GM12878 (cell line): ENCODE results near the gene SLC6A7. TPM values are rescaled to one million over a fixed set of nuclear protein-coding genes. Genes with fewer than 3 reads are reported as not detected.

Source experiments
- ATAC-seq: fragments of 200-7000 bp; cut with Tn5 transposase; 3 replicates; pipeline ENCODE4 v1.9.1; 2020; ENCODE audit warnings: mild to moderate bottlenecking, moderate library complexity
- BruUV-seq: library from RNA; stranded (reverse); fragments of 400-500 nt; replicated peaks from 2 replicates; lab custom pipeline; 2021; lab: Mats Ljungman, UMichigan
- CTCF ChIA-PET: fragments of 300-600 bp; sonication (Branson Sonifier 250); formaldehyde crosslinking; extraction: SDS; loops from one replicate; lab custom pipeline; 2021; ENCODE audit warnings: inconsistent platforms; lab: Yijun Ruan, JAX
- POLR2A ChIA-PET: fragments of 350-600 bp; formaldehyde crosslinking; extraction: SDS; loops from one replicate; lab custom pipeline; 2021; ENCODE audit warnings: inconsistent platforms; lab: Charles Lee
- RAD21 ChIA-PET: fragments of 300-600 bp; sonication (Branson Sonifier 250); formaldehyde crosslinking; loops from one replicate; lab custom pipeline; 2023; ENCODE audit warnings: antibody characterized with exemption; ENCODE audit not compliant: unreplicated experiment; lab: Charles Lee
- SMC1A ChIA-PET: fragments of 300-600 bp; sonication (Branson Sonifier 250); formaldehyde crosslinking; loops from one replicate; lab custom pipeline; 2023; ENCODE audit not compliant: unreplicated experiment, uncharacterized antibody; lab: Charles Lee
- DNase-seq: peaks from one replicate; pipeline ENCODE4 v3.0.0-alpha.2; 2011; ENCODE audit warnings: low read depth, low spot score
- FAIRE-seq: peaks from 3 replicates; lab custom pipeline; 2011; peaks lifted over from hg19 to GRCh38; lab: Jason Lieb, UNC
- H2AFZ ChIP-seq: 2 replicates; pipeline ENCODE4 v1.6.0; 2011; ENCODE audit warnings: low read depth, low read length, control low read depth; ENCODE audit not compliant: control insufficient read depth
- H3K27ac ChIP-seq: 2 replicates; pipeline ENCODE4 v1.5.1; 2011; ENCODE audit warnings: control low read depth; ENCODE audit not compliant: control insufficient read depth, insufficient read depth
- H3K27me3 ChIP-seq, 2 experiments: replicated peaks in 1 of 2; 2 replicates each; pipeline versions ENCODE4 v1.6.0 to v1.6.1; 2011; ENCODE audit warnings: low read length in 1 of 2; ENCODE audit not compliant: control insufficient read depth in 2 of 2, insufficient read depth in 2 of 2
- H3K36me3 ChIP-seq, 2 experiments: 2 replicates each; pipeline ENCODE4 v1.5.1; 2011; ENCODE audit warnings: low read length in 1 of 2; ENCODE audit not compliant: control insufficient read depth in 2 of 2, insufficient read depth in 2 of 2
- H3K4me1 ChIP-seq: 2 replicates; pipeline ENCODE4 v1.6.1; 2011; ENCODE audit warnings: mild to moderate bottlenecking, low read length, moderate library complexity, mixed read lengths; ENCODE audit not compliant: control insufficient read depth, insufficient read depth
- H3K4me2 ChIP-seq: 2 replicates; pipeline ENCODE4 v1.6.0; 2011; ENCODE audit warnings: control low read depth; ENCODE audit not compliant: control insufficient read depth, insufficient read depth
- H3K4me3 ChIP-seq: fragments of 200-600 bp; sonication (generic); 2 replicates; pipeline ENCODE4 v1.5.1; 2016
- H3K79me2 ChIP-seq: 2 replicates; pipeline ENCODE4 v1.6.0; 2011; ENCODE audit warnings: low read length; ENCODE audit not compliant: control insufficient read depth, insufficient read depth
- H3K9ac ChIP-seq: 2 replicates; pipeline ENCODE4 v1.8.0; 2011; ENCODE audit warnings: low read length, control low read depth, mixed read lengths; ENCODE audit not compliant: control insufficient read depth, insufficient read depth
- H3K9me3 ChIP-seq: replicated peaks from 3 replicates; pipeline ENCODE4 v1.5.1; 2011; ENCODE audit warnings: mild to moderate bottlenecking, low read length; ENCODE audit not compliant: control insufficient read depth, insufficient read depth
- H4K20me1 ChIP-seq: 2 replicates; pipeline ENCODE4 v1.6.0; 2011; ENCODE audit not compliant: control insufficient read depth, insufficient read depth
- BCLAF1 ChIP-seq: fragments of 450-650 bp; IDR thresholded peaks from 2 replicates; pipeline ENCODE4 v1.6.1; 2017; ENCODE audit warnings: antibody characterized with exemption, mild to moderate bottlenecking, moderate library complexity
- BHLHE40 ChIP-seq, 2 experiments: fragments of 450-650 bp in 1 of 2; IDR thresholded peaks; 2 replicates each; pipeline ENCODE4 v1.6.1; 2011 to 2017; ENCODE audit warnings: low read depth in 2 of 2, borderline replicate concordance in 1 of 2, improper control_type of control experiment in 1 of 2, low read length in 1 of 2, mild to moderate bottlenecking in 1 of 2
- CBFB ChIP-seq: IDR thresholded peaks from 2 replicates; pipeline ENCODE4 v1.6.1; 2016; ENCODE audit warnings: antibody characterized with exemption, low read depth
- IKZF1 ChIP-seq: fragments of 450-650 bp; conservative IDR thresholded peaks from 2 replicates; pipeline ENCODE4 v1.6.1; 2017; ENCODE audit warnings: antibody characterized with exemption, mild to moderate bottlenecking
- IKZF2 ChIP-seq, 2 experiments: fragments of 450-650 bp; IDR thresholded peaks; 2 replicates each; pipeline ENCODE4 v1.6.1; 2017; ENCODE audit warnings: mild to moderate bottlenecking in 2 of 2, moderate library complexity in 2 of 2
- MLLT1 ChIP-seq: fragments of 450-650 bp; IDR thresholded peaks from 2 replicates; pipeline ENCODE4 v1.6.1; 2016; ENCODE audit warnings: mild to moderate bottlenecking
- MTA3 ChIP-seq: IDR thresholded peaks from 2 replicates; pipeline ENCODE4 v1.6.1; 2012; ENCODE audit warnings: low read length, inconsistent platforms, borderline replicate concordance
- NBN ChIP-seq: fragments of 450-650 bp; IDR thresholded peaks from 2 replicates; pipeline ENCODE4 v1.6.1; 2016
- NFYB ChIP-seq: IDR thresholded peaks from 2 replicates; pipeline ENCODE4 v1.6.1; 2011; ENCODE audit warnings: low read depth, mild to moderate bottlenecking, low read length, improper control_type of control experiment, moderate library complexity; ENCODE audit not compliant: insufficient read depth
- SMAD1 ChIP-seq: fragments of 450-650 bp; IDR thresholded peaks from 2 replicates; pipeline ENCODE4 v1.6.1; 2018; ENCODE audit warnings: mild to moderate bottlenecking, low read depth; ENCODE audit not compliant: partially characterized antibody
- SMAD5 ChIP-seq: IDR thresholded peaks from 2 replicates; pipeline ENCODE4 v1.6.1; 2016; ENCODE audit warnings: antibody characterized with exemption, low read depth
- SMARCA5 ChIP-seq: fragments of 450-650 bp; IDR thresholded peaks from 2 replicates; pipeline ENCODE4 v1.6.1; 2017; ENCODE audit warnings: mild to moderate bottlenecking
- STAT1 ChIP-seq: fragments of 450-650 bp; conservative IDR thresholded peaks from 2 replicates; pipeline ENCODE4 v1.6.1; 2014; ENCODE audit warnings: antibody characterized with exemption, mild to moderate bottlenecking
- TCF3 ChIP-seq: IDR thresholded peaks from 2 replicates; pipeline ENCODE4 v1.6.1; 2012; ENCODE audit warnings: low read depth, mild to moderate bottlenecking, low read length, borderline replicate concordance; ENCODE audit not compliant: insufficient read depth
- YBX1 ChIP-seq: fragments of 450-650 bp; IDR thresholded peaks from 2 replicates; pipeline ENCODE4 v1.6.1; 2016; ENCODE audit warnings: antibody characterized with exemption
- ZNF592 ChIP-seq: fragments of 450-650 bp; IDR thresholded peaks from 2 replicates; pipeline ENCODE4 v1.6.1; 2017; ENCODE audit warnings: mild to moderate bottlenecking, moderate library complexity
- whole genome bisulfite sequencing: methylation state at CpG from one replicate; pipeline ENCODE4 v1.1.6; 2016; ENCODE audit warnings: low lambda C conversion rate; ENCODE audit not compliant: insufficient replicate concordance, insufficient coverage; ENCODE audit errors: missing lambda C conversion rate; 5-methylcytosine and 5-hydroxymethylcytosine counted together
- in situ Hi-C: fragments of 300-500 bp; cut with MboI; formaldehyde crosslinking; loops from 9 replicates; pipeline ENCODE4 v1.14.3; 2018; ENCODE audit warnings: mixed read lengths
- intact Hi-C: fragments of 100-400 bp; cut with micrococcal nuclease; formaldehyde crosslinking; loops from one replicate; pipeline ENCODE4 v1.14.2; 2022; ENCODE audit not compliant: unreplicated experiment
- polyA plus RNA-seq, 11 experiments: library from polyadenylated mRNA; depleted of rRNA in 4 of 11; unstranded in 6 of 11; stranded (reverse) in 5 of 11; fragments of >200 nt; fragmentation: Nextera tagmentation in 4 of 11; fragmentation: Illumina TruSeq in 1 of 11; extraction: Ambion mirVana in 4 of 11; extraction: Trizol in 1 of 11; gene quantifications; 1 replicate in 1 of 11; 2 replicates in 10 of 11; pipeline versions ENCODE4 v1.2.1 to v1.2.3, GENCODE V29; 2011 to 2016; ENCODE audit warnings: inconsistent platforms in 2 of 11, missing spikeins in 2 of 11, low read depth in 1 of 11
- total RNA-seq, 4 experiments: library from RNA; depleted of rRNA in 3 of 4; stranded (reverse); fragments of >200 nt in 3 of 4; fragmentation: Illumina TruSeq in 1 of 4; extraction: Trizol in 1 of 4; gene quantifications; 2 replicates each; pipeline versions ENCODE4 v1.2.1 to v1.2.3, GENCODE V29; 2013 to 2021

SLC6A7 gene
- total and polyA plus RNA-seq, 10 of the 15 experiments (the other 5 are each of a cell fraction or from before 2014, with no cell fraction given) = 0.01 to 0.15 (median 0.06) TPM; not detected in 7

GRCh38 chr5:150247726-150248125 lies 57.9 kb downstream of the SLC6A7 start:
- DNase-seq (no peak), FAIRE-seq (no peak), ATAC-seq (no peak)
- Histone ChIP-seq H3K4me1 (no peaks in the 10 kb centered on the region), H3K4me3 (no peak overlapping the region), H3K4me2 (no peak overlapping the region), H3K9me3 (no peaks in the 10 kb centered on the region; the same call in 2 of the 3 replicates), H3K79me2 (no peaks in the 10 kb centered on the region), H4K20me1 (no peaks in the 10 kb centered on the region), H2AFZ (no peak overlapping the region), H3K9ac (no peak overlapping the region), H3K27ac (no peak overlapping the region), H3K27me3 (peaks cover 2 to 4% of the 10 kb centered on the region in 2 experiments), H3K36me3 (no peaks in the 10 kb centered on the region)
- CTCF ChIA-PET = no interaction called here
- 26% methylated on average over 8 of the region's 9 CpGs for WGBS
- SMC1A ChIA-PET = interaction anchor here (0.9 kb wide), 1 partner anchor 63 kb away, joined by 3 read pairs; no protein-coding TSS in a partner anchor
- in situ Hi-C loops = no loop called here
- intact Hi-C loops = no loop called here
- RAD21 ChIA-PET = no interaction called here
- BruUV-seq = no TSS peak
- POLR2A ChIA-PET = no interaction called here
- no peak for TF ChIP-seq CBFB
- TF ChIP-seq IKZF1 = no peak
- no peak for TF ChIP-seq SMAD5
- TF ChIP-seq NFYB = no peak
- TF ChIP-seq ZNF592 = no peak
- TF ChIP-seq BHLHE40 (IDR thresholded peaks at IDR 0.05; ENCODE audit: borderline replicate concordance in 1 of 2, low read depth in 2 of 2, low read length in 1 of 2) = no peak
- no peak for TF ChIP-seq IKZF2 (IDR thresholded peaks at IDR 0.05)
- no peak for TF ChIP-seq MTA3
- no peak for TF ChIP-seq SMARCA5
- TF ChIP-seq BCLAF1 = no peak
- TF ChIP-seq NBN = no peak
- TF ChIP-seq YBX1 = no peak
- no peak for TF ChIP-seq SMAD1
- TF ChIP-seq STAT1 = no peak
- no peak for TF ChIP-seq MLLT1
- no peak for TF ChIP-seq TCF3
